LNCAP (cell line): ENCODE results near the gene AFAP1L2.

Experiments
- CTCF ChIP-seq: fragments of 450-650 bp; IDR thresholded peaks from 2 replicates; pipeline ENCODE4 v1.5.1; 2017; ENCODE audit warnings: mild to moderate bottlenecking

The AFAP1L2 gene

GRCh38 chr10:114308531-114309363 lies 95.6 kb downstream of the AFAP1L2 start:
- no peak for TF ChIP-seq CTCF

DNA sequence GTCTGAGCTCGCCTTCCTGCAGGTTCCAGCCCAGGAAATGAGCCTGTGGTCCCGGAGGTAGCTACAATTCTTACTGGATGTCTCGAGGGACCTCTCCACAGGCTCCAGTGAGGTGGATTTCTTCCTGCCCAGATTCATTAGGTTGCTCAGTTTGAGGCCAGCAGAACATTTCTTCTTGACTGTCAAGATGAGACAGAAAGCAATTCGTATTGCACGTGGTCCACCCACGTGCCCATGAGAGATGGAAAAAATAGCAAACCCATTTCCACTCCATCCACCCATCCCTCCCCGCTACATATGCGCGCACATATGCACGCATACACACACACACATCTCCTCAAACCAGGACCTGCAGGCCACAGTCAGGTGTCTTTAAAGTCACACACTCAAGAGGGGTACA lies 96.6 kb downstream of the AFAP1L2 start:
- TF ChIP-seq CTCF: no peak

- TF ChIP-seq CTCF: no peak
Observed at GRCh38 chr10:114306116-114306973, 98.0 kb downstream of the AFAP1L2 start.

DNA sequence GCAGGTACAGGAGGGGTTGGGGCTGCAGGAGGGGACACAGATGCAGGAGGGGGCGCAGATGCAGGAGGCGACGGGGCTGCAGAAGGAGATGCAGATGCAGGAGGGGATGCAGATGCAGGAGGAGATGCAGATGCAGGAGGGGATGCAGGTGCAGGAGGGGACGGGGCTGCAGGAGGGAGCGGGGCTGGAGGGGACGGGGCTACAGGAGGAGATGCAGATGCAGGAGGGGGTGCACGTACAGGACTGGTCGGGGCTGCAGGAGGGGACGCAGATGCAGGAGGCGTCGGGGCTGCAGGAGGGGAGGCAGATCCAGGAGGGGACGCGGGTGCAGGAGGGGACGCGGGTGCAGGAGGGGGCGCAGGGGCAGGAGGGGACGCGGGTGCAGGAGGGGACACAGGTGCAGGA lies 98.8 kb downstream of the AFAP1L2 start:
- no peak for TF ChIP-seq CTCF

- peak; percentile 48 for TF ChIP-seq CTCF
Observed at GRCh38 chr10:114304571-114305421, 99.5 kb downstream of the AFAP1L2 start.

DNA sequence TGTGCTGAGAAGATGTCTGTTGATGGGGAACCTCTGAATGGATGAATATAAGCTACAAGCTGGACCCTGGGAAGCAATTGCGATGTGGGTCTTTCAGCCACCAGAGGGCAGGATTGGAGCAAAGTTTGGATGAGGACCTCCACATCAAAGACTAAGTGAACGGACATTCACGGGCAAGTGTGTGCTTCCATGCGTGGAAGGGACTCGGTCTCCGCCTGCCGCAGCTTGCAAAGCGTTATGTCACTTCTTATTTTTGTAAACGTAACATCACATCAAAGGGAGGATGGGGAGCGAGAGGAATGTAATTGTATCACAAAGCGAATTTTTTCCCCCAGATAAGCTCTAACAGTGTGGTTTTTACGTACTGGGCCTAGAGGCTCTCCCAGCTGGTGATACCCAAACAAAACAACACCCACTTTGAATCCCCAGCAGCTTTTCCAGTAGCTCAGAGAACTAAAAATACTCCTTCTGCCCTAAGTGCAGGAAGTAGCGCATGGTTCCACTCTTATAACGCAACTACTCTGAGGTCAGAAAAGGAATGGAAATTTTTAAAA lies 100.2 kb downstream of the AFAP1L2 start:
- TF ChIP-seq CTCF: peak; percentile 68

DNA sequence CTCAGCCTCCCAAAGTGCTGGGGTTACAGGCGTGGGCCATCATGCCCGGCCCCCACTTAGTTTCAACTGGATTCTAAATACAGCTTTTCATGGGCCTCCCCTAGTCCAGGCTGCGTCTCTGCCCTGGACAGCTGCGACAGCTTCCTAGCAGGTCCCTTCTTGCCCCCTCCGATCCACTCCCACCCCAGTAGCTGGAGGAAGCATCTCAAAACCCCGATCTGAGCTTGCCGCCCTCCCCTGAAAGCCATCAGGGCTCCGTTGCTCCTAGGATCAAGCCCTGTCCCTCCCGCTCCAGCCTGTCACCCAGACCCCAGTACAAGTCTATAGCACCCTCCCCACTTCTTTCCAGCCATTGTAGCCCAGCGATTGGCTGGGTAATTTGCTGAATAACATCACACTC lies 100.7 kb downstream of the AFAP1L2 start:
- no peak for TF ChIP-seq CTCF
